Measurements from ENCODE around the gene PSORS1C2.
"Not testable (repeated sequence)": the region's sequence is repeated elsewhere in the genome, so short reads cannot be mapped to it uniquely, and the experiment has no call there.

Gene PSORS1C2

GRCh38 chr6:31165064-31165832 lies 26.4 kb upstream of the PSORS1C2 start:
- not testable (repeated sequence) for DNase-seq

- not testable (repeated sequence) for DNase-seq
These were observed 25.7 kb upstream of the PSORS1C2 start for GRCh38 chr6:31164475-31165063.

- no peak for DNase-seq
These were observed 25.1 kb upstream of the PSORS1C2 start for GRCh38 chr6:31163922-31164321.

- DNase-seq: no peak
These were observed 23.7 kb upstream of the PSORS1C2 start for GRCh38 chr6:31162463-31163165.

- DNase-seq: no peak
These were observed 22.6 kb upstream of the PSORS1C2 start for GRCh38 chr6:31161216-31162126.

GRCh38 chr6:31158863-31159855 lies 20.3 kb upstream of the PSORS1C2 start:
- peak in 1 of 4 experiments; percentile 9 for DNase-seq

- DNase-seq: peak; percentile 99 to 100 (median 99)
These were observed 19.4 kb upstream of the PSORS1C2 start, which contains the start of gene TCF19 for GRCh38 chr6:31158140-31158862. Gene TCF19 (plus strand): TSS chr6:31158589. CDS start chr6:31159470, 881 bp downstream.

GRCh38 chr6:31157513-31158139 lies 18.8 kb upstream of the PSORS1C2 start, which contains the start of gene CCHCR1:
Gene CCHCR1 (minus strand): TSS chr6:31157802. CDS start chr6:31157600, 202 bp downstream.
- DNase-seq: no peak

- no peak for DNase-seq
These were observed 17.8 kb upstream of the PSORS1C2 start for GRCh38 chr6:31156641-31157040.

GRCh38 chr6:31154436-31154835 lies 15.6 kb upstream of the PSORS1C2 start:
- no peak for DNase-seq

- DNase-seq: no peak
These were observed 13.9 kb upstream of the PSORS1C2 start for GRCh38 chr6:31152781-31153180.

GRCh38 chr6:31149827-31150447 lies 11.1 kb upstream of the PSORS1C2 start:
- DNase-seq: no peak

GRCh38 chr6:31145386-31145785 lies 6.5 kb upstream of the PSORS1C2 start:
- no peak for DNase-seq

GRCh38 chr6:31144970-31145340 lies 6.1 kb upstream of the PSORS1C2 start:
- DNase-seq: no peak

- DNase-seq: no peak
These were observed 5.6 kb upstream of the PSORS1C2 start for GRCh38 chr6:31144296-31144969.

GRCh38 chr6:31143148-31143547 lies 4.3 kb upstream of the PSORS1C2 start:
- no peak for DNase-seq

- DNase-seq: no peak
These were observed 3.5 kb upstream of the PSORS1C2 start for GRCh38 chr6:31142361-31142761.

- no peak for DNase-seq
These were observed 1.8 kb upstream of the PSORS1C2 start for GRCh38 chr6:31140643-31141042.

- DNase-seq: no peak
These were observed 733 bp upstream of the PSORS1C2 start for GRCh38 chr6:31139599-31139998.

Measured in suppressor macrophage (primary cell).